WERI-Rb-1 (cell line): Measurements from ENCODE around the gene PAQR8.
"Not testable (repeated sequence)": the region's sequence is repeated elsewhere in the genome, so short reads cannot be mapped to it uniquely, and the experiment has no call there.

Experiments used
- DNase-seq: peaks from one replicate; pipeline ENCODE4 v3.0.0-alpha.2; 2020
- H3K27ac ChIP-seq: fragments of 250-450 bp; sonication (Bioruptor Pico); 2 replicates; pipeline ENCODE4 v1.5.1; 2020; ENCODE audit warnings: mild to moderate bottlenecking, moderate library complexity
- H3K27me3 ChIP-seq: fragments of 250-450 bp; sonication (Bioruptor Pico); 2 replicates; pipeline ENCODE4 v1.5.1; 2021; ENCODE audit warnings: mild to moderate bottlenecking, low read depth, moderate library complexity; ENCODE audit not compliant: insufficient read depth, severe bottlenecking
- H3K36me3 ChIP-seq: fragments of 250-450 bp; sonication (Bioruptor Pico); 2 replicates; pipeline ENCODE4 v1.5.1; 2020; ENCODE audit warnings: mild to moderate bottlenecking, moderate library complexity
- H3K4me3 ChIP-seq: 2 replicates; pipeline ENCODE4 v1.5.1; 2011; ENCODE audit warnings: low read depth, mild to moderate bottlenecking, control low read depth, low read length
- H3K9me3 ChIP-seq: fragments of 250-450 bp; sonication (Bioruptor Pico); 2 replicates; pipeline ENCODE4 v1.5.1; 2021; ENCODE audit warnings: mild to moderate bottlenecking, moderate library complexity; ENCODE audit not compliant: severe bottlenecking
- TF ChIP-seq, protein P1 (sequence below): IDR thresholded peaks from 2 replicates; pipeline ENCODE4 v1.5.1; 2011; ENCODE audit warnings: low read depth, mild to moderate bottlenecking, control low read depth, inconsistent platforms, low read length

The PAQR8 gene

DNA sequence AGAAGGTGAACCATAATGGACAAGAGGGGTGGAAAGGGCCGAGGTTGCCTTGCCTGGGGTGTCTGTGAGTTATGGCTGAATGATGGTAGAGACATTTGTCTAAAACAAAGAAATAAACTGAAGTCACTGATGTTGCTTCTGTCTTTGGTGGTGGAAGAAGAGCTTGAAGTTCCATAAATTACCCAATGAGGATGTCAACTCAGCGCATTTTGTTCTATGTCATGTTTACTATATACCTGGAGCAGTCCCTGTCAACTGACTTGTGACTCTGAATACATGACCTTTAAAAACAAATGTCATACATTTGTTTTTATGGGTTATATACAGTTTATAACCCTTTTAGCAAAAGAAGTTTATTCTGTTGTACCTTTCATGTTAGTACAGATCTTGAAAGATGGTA, 60.2 kb downstream of the PAQR8 start:
- TF ChIP-seq, protein P1, sequence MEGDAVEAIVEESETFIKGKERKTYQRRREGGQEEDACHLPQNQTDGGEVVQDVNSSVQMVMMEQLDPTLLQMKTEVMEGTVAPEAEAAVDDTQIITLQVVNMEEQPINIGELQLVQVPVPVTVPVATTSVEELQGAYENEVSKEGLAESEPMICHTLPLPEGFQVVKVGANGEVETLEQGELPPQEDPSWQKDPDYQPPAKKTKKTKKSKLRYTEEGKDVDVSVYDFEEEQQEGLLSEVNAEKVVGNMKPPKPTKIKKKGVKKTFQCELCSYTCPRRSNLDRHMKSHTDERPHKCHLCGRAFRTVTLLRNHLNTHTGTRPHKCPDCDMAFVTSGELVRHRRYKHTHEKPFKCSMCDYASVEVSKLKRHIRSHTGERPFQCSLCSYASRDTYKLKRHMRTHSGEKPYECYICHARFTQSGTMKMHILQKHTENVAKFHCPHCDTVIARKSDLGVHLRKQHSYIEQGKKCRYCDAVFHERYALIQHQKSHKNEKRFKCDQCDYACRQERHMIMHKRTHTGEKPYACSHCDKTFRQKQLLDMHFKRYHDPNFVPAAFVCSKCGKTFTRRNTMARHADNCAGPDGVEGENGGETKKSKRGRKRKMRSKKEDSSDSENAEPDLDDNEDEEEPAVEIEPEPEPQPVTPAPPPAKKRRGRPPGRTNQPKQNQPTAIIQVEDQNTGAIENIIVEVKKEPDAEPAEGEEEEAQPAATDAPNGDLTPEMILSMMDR, result no peak
- Histone ChIP-seq H3K27me3 (no peaks in the 10 kb centered on the region), H3K27ac (no peak overlapping the region), H3K4me3 (no peak overlapping the region), H3K36me3 (peaks cover 13% of the 10 kb centered on the region), H3K9me3 (no peaks in the 10 kb centered on the region)
- DNase-seq, result no peak

DNA sequence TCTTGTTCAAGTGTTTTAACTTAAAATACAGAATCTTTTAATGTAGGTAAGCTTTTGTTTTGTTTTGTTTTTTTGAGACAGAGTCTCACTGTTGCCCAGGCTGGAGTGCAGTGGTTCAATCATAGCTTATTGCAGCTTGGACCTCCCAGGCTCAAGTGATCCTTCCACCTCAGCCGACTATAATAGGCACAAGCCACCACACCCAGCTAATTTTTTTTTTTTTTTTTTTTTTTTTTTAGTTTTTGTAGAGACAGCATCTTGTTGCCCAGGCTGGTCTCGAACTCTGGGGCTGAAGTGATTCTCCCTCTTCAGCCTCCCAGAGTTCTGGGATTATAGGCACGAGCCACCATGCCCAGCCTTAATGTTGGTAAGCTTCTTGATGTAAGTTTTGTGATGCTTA, 61.5 kb downstream of the PAQR8 start:
- Histone ChIP-seq H3K27ac (no peak overlapping the region), H3K4me3 (no peak overlapping the region), H3K36me3 (peaks cover 13% of the 10 kb centered on the region), H3K27me3 (no peaks in the 10 kb centered on the region), H3K9me3 (no peaks in the 10 kb centered on the region)
- TF ChIP-seq, protein P1, result no peak
- no peak for DNase-seq

DNA sequence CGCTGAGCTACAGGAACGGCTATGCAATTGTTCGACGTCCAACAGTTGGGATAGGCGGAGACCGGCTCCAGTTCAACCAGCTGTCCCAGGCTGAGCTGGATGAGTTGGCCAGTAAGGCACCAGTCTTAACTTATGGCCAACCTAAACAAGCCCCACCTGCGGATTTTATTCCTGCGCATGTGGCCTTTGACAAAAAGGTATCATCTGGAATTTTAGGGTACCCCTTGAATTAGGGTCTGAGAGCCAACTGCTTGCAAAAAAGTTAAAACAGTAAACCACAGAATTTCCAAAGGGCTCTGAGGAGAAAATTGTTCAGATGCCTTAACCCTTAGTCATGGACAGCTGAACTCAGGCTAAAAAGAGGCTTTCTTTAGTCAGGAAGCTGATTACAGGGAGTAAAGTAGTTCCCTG, 62.0 kb downstream of the PAQR8 start:
- DNase-seq, result no peak
- TF ChIP-seq, protein P1, result no peak
- no peaks in the 10 kb centered on the region for H3K9me3 ChIP-seq

DNA sequence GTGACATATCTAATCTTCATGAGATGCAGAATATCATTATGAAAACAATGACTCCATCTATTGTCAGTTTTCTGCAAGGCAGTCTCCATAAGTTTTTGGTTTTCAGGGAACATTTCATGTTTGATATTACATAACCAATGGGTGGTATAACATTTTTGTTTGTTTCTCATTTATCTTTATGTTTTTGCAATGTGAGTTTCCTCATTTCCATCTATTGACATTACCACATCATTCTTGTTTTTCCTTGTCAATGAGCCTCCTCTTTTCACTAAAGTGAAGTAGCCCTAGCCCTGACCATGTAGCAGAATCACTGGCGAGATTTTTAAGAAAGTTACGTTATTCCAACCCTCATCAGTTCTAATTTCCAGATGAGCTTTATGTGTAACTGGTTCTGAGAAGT, 62.6 kb downstream of the PAQR8 start:
- no peak overlapping the region for H3K27ac ChIP-seq
- H3K4me3 ChIP-seq, result no peak overlapping the region
- no peaks in the 10 kb centered on the region for H3K9me3 ChIP-seq
- TF ChIP-seq, protein P1, result no peak
- H3K27me3 ChIP-seq, result no peaks in the 10 kb centered on the region
- H3K36me3 ChIP-seq, result peaks cover 13% of the 10 kb centered on the region
- DNase-seq, result no peak

More for the DNA sequence above, 62.0 kb downstream of the PAQR8 start:
- Histone ChIP-seq H3K36me3 (peaks cover 13% of the 10 kb centered on the region), H3K4me3 (no peak overlapping the region), H3K27ac (no peak overlapping the region), H3K27me3 (no peaks in the 10 kb centered on the region)

DNA sequence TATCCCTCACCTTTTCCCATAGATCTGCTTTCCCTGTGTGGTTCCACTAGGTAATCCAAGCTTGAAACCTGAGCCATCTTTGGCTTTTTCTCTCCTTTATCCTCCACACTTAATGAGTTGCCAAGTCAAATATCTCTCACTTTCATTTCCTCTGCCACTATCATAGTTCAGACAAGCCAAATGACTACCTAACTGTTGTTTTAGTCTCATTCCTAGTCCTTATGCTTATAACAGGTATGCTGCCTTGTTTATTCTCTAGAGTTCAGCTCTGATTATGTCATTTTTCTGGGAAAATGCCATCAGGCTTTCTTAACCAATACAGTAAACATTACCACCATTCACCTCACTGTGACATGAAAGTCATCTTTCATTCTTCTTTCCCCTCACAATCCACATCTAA, 64.7 kb downstream of the PAQR8 start:
- TF ChIP-seq, protein P1, result no peak
- no peak for DNase-seq
- no peaks in the 10 kb centered on the region for H3K9me3 ChIP-seq
- H3K36me3 ChIP-seq, result peaks cover 13% of the 10 kb centered on the region
- no peaks in the 10 kb centered on the region for H3K27me3 ChIP-seq
- H3K27ac ChIP-seq, result no peak overlapping the region
- no peak overlapping the region for H3K4me3 ChIP-seq

DNA sequence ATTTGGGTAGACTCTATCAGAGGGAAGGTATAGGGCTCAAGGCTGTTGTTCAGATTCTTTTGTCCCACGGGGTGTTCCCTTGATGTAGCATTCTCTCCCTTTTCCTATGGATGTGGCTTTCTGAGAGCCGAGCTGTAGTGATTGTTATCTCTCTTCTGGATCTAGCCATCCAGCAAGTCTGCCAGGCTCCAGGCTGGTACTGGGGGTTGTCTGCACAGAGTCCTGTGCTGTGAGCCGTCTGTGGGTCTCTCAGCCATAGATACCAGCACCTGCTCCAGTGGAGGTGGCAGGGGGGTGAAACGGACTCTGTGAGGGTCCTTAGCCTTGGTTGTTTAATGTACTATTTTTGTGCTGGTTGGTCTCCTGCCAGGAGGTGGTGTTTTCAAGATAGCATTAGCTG, 71.3 kb downstream of the PAQR8 start:
- not testable (repeated sequence) for H3K27me3 ChIP-seq, H3K9me3 ChIP-seq, H3K36me3 ChIP-seq, H3K4me3 ChIP-seq, H3K27ac ChIP-seq, DNase-seq
